T follicular helper cell (primary cell): ENCODE measurements around the gene AMOTL1.
"Not testable (repeated sequence)": the region's sequence is repeated elsewhere in the genome, so short reads cannot be mapped to it uniquely, and the experiment has no call there.

Experiments used
- DNase-seq: peaks from one replicate; pipeline ENCODE4 v3.0.0-alpha.2; 2020; ENCODE audit warnings: low read depth

AMOTL1 gene

GRCh38 chr11:94879006-94879405 lies 110.8 kb downstream of the AMOTL1 start:
- no peak for DNase-seq

GRCh38 chr11:94880216-94880615 lies 112.1 kb downstream of the AMOTL1 start:
- DNase-seq = no peak

- DNase-seq = no peak
Observed at GRCh38 chr11:94882931-94883330, 114.8 kb downstream of the AMOTL1 start.

- no peak for DNase-seq
Observed at GRCh38 chr11:94883878-94884277, 115.7 kb downstream of the AMOTL1 start.

GRCh38 chr11:94884376-94884775 lies 116.2 kb downstream of the AMOTL1 start:
- DNase-seq = no peak

- DNase-seq = no peak
Observed at GRCh38 chr11:94885133-94885532, 117.0 kb downstream of the AMOTL1 start.

- no peak for DNase-seq
Observed at GRCh38 chr11:94885581-94885980, 117.4 kb downstream of the AMOTL1 start.

- no peak for DNase-seq
Observed at GRCh38 chr11:94888204-94888603, 120.0 kb downstream of the AMOTL1 start.

- DNase-seq = no peak
Observed at GRCh38 chr11:94895451-94895850, 127.3 kb downstream of the AMOTL1 start.

- DNase-seq = no peak
Observed at GRCh38 chr11:94895971-94896370, 127.8 kb downstream of the AMOTL1 start.

GRCh38 chr11:94897330-94897768 lies 129.2 kb downstream of the AMOTL1 start:
- no peak for DNase-seq

- DNase-seq = no peak
Observed at GRCh38 chr11:94907226-94907625, 139.1 kb downstream of the AMOTL1 start.

GRCh38 chr11:94909371-94909820 lies 141.2 kb downstream of the AMOTL1 start:
- no peak for DNase-seq

- DNase-seq = no peak
Observed at GRCh38 chr11:94910270-94910669, 142.1 kb downstream of the AMOTL1 start.

GRCh38 chr11:94910779-94911178 lies 142.6 kb downstream of the AMOTL1 start:
- no peak for DNase-seq

- no peak for DNase-seq
Observed at GRCh38 chr11:94912806-94913205, 144.7 kb downstream of the AMOTL1 start.

- not testable (repeated sequence) for DNase-seq
Observed at GRCh38 chr11:94913718-94914394, 145.7 kb downstream of the AMOTL1 start.

- no peak for DNase-seq
Observed at GRCh38 chr11:94920311-94920710, 152.2 kb downstream of the AMOTL1 start.

GRCh38 chr11:94922321-94923003 lies 154.3 kb downstream of the AMOTL1 start:
- no peak for DNase-seq

GRCh38 chr11:94923004-94923334 lies 154.8 kb downstream of the AMOTL1 start:
- no peak for DNase-seq

GRCh38 chr11:94924171-94924572 lies 156.0 kb downstream of the AMOTL1 start:
- DNase-seq = no peak

GRCh38 chr11:94924612-94925011 lies 156.5 kb downstream of the AMOTL1 start:
- DNase-seq = no peak

GRCh38 chr11:94925422-94926270 lies 157.5 kb downstream of the AMOTL1 start:
- DNase-seq = no peak
